Right atrium auricular region (tissue), 2 donors: Measurements from ENCODE around the gene ARMH4. TPM values are rescaled to one million over a fixed set of nuclear protein-coding genes. Genes with fewer than 3 reads are reported as not detected.

Source experiments
- DNase-seq: peaks from one replicate; pipeline ENCODE4 v3.0.0-alpha.2; 2019; ENCODE audit warnings: low spot score
- H3K27ac ChIP-seq, 2 donors: fragments of 200-600 bp; sonication (generic); 1 replicate in 1 of 2; 2 replicates in 1 of 2; pipeline ENCODE4 v1.5.1; 2016 to 2019
- H3K27me3 ChIP-seq, 2 donors: fragments of 200-600 bp; sonication (generic); one replicate each; pipeline versions ENCODE4 v1.5.1 to v1.6.0; 2017 to 2019
- H3K36me3 ChIP-seq: fragments of 200-600 bp; sonication (generic); one replicate; pipeline ENCODE4 v1.5.1; 2016
- H3K4me1 ChIP-seq, 2 donors: fragments of 200-600 bp; sonication (generic); one replicate each; pipeline versions ENCODE4 v1.5.1 to v1.6.0; 2017 to 2019
- H3K4me3 ChIP-seq, 2 donors: fragments of 200-600 bp; sonication (generic); 1 replicate in 1 of 2; 2 replicates in 1 of 2; pipeline ENCODE4 v1.5.1; 2017 to 2019; ENCODE audit warnings: mild to moderate bottlenecking in 1 of 2, moderate library complexity in 1 of 2
- H3K9me3 ChIP-seq, 2 donors: fragments of 200-600 bp; sonication (generic); one replicate each; pipeline ENCODE4 v1.5.1; 2019
- total RNA-seq, 2 donors: library from RNA; depleted of rRNA; stranded (reverse); fragments of >200 nt; gene quantifications; one replicate each; pipeline ENCODE4 v1.1.0, GENCODE V29; 2016
- TF ChIP-seq, protein P1 (sequence below), 2 donors: fragments of 200-600 bp; sonication (generic); IDR thresholded peaks; one replicate each; pipeline ENCODE4 v1.5.1; 2019; ENCODE audit warnings: antibody characterized with exemption in 2 of 2

Gene ARMH4
- total RNA-seq, 2 donors from 2014 or later = 3.4 to 16.3 TPM

DNA sequence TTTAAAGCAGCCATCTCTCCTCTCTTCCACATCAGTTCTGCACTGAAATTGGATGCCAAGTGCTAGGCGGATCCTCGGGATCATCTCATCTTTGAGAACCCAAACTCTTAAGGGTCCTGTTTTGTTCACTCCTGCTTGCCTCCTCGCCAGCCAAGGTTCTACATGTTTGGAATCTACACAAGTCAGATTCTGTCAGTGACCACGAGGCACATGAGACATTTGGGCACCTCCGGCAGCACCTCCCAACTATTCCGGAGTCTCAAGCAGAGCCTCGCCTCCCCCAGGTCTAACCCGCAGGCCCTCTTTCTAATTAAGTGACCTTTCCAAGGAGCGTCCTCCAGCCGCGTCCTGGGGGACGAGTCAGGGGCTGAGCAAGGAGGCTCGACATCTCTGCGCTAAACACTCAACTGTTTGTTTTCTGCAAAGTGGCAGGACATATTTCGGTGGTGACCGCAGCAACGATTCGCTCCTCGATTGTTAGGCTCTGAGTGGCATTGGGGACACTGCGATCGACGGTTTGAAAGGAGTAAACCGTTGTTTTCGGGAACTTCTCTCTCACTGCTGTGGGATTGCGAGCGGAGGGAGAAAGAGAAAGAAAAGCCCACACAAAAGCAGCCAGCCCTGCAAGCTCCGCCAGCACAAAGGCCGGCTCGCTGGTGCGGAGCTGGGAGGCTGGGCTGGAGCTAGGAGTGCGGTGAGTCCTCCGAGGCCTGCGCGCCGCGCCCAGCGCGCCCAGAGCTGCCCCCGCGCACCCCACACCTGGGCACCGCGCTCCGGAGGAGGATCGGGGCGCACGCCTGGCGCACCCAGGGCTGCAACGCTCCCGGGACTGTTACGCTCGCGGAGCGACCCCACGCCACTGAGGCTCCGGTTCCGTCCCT, 640 bp downstream of the ARMH4 start:
- no peak for DNase-seq
- TF ChIP-seq, protein P1, sequence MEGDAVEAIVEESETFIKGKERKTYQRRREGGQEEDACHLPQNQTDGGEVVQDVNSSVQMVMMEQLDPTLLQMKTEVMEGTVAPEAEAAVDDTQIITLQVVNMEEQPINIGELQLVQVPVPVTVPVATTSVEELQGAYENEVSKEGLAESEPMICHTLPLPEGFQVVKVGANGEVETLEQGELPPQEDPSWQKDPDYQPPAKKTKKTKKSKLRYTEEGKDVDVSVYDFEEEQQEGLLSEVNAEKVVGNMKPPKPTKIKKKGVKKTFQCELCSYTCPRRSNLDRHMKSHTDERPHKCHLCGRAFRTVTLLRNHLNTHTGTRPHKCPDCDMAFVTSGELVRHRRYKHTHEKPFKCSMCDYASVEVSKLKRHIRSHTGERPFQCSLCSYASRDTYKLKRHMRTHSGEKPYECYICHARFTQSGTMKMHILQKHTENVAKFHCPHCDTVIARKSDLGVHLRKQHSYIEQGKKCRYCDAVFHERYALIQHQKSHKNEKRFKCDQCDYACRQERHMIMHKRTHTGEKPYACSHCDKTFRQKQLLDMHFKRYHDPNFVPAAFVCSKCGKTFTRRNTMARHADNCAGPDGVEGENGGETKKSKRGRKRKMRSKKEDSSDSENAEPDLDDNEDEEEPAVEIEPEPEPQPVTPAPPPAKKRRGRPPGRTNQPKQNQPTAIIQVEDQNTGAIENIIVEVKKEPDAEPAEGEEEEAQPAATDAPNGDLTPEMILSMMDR (IDR thresholded peaks at IDR 0.05) = no peak
- peak overlapping the region; percentile 58 to 68 for H3K27ac ChIP-seq

DNA sequence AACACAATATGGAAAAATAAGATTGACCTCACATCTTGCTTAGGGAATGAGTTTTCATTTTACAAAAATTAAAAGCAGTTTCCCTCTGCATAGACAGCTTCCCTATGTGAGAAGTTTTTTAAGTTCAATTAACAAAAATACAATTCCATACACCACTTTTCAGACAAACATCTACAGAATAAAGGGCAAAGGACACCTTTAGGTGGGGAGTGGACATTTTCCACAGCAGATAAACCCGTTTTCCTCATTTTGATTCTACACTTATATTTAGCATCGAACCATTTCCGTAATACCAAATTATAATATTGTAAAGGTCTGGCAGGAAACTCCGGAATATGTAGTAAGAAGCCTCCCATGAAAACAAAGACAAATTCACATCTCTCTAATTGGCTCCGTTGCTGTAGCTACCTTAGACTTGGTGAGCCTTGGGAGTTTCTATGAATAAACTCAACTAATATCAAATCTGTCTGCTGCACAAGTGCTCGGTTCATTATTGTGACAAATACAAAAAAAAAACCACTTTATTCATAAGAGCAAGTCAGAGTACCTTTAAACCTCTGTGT, 1.7 kb downstream of the ARMH4 start:
- Histone ChIP-seq H3K4me3 (no peak overlapping the region), H3K27me3 (no peaks in the 10 kb centered on the region), H3K9me3 (no peaks in the 10 kb centered on the region), H3K27ac (no peak overlapping the region), H3K36me3 (no peaks in the 10 kb centered on the region), H3K4me1 (peaks cover 0 to 12% of the 10 kb centered on the region in 2 donors)
- TF ChIP-seq, protein P1 (IDR thresholded peaks at IDR 0.05) = no peak
- DNase-seq = no peak

More for the DNA sequence above, 640 bp downstream of the ARMH4 start:
- H3K36me3 ChIP-seq = no peaks in the 10 kb centered on the region
- no peaks in the 10 kb centered on the region for H3K27me3 ChIP-seq
- no peaks in the 10 kb centered on the region for H3K9me3 ChIP-seq
- peaks cover 0 to 12% of the 10 kb centered on the region in 2 donors for H3K4me1 ChIP-seq
- peak overlapping the region; percentile 65 to 78 for H3K4me3 ChIP-seq

DNA sequence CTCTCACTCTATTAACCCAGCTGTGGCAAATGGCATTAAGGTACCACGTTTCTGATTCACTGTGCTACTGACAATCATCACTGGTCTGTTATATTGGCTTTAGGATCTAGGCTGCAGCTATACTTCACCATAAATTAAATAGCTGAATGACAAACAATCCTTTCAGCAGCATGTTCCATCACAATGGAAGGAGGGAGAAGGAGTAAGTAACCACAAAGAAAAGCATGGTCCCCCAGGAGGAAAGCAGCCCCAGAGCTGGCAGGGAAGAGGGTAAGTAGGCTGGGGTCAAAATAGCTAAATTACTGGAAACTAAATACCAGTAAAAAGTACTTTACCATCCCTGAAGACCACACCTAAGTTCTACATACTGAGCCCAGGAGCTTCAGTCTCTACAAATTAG, 2.8 kb downstream of the ARMH4 start:
- no peak overlapping the region for H3K4me3 ChIP-seq
- DNase-seq = no peak
- peaks cover 0 to 12% of the 10 kb centered on the region in 2 donors for H3K4me1 ChIP-seq
- no peaks in the 10 kb centered on the region for H3K36me3 ChIP-seq
- H3K27ac ChIP-seq = no peak overlapping the region
- H3K27me3 ChIP-seq = no peaks in the 10 kb centered on the region
- TF ChIP-seq, protein P1 (IDR thresholded peaks at IDR 0.05) = no peak
- H3K9me3 ChIP-seq = no peaks in the 10 kb centered on the region

DNA sequence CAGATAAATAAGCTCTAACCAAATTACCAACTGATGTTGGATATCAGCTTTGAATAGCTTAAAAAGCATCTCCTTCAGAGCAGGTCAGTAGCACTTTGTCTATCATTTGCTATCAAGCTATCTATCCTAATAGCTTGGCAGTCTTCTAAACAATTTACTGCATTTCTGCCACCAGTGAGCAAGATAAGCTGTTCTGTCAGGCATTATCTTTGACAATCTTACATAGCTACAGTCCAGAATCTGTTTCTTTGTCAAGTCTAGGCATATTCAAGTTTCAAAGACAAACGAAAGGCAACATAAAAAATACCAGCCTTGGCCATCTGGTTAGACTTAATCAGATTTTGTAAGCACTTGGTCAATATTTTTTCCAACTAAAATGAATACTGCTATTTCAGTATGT, 5.6 kb downstream of the ARMH4 start:
- Histone ChIP-seq H3K27ac (no peak overlapping the region), H3K27me3 (no peaks in the 10 kb centered on the region), H3K4me1 (peaks cover 0 to 5% of the 10 kb centered on the region in 2 donors), H3K4me3 (no peak overlapping the region), H3K36me3 (no peaks in the 10 kb centered on the region), H3K9me3 (no peaks in the 10 kb centered on the region)
- DNase-seq = no peak
- TF ChIP-seq, protein P1 (IDR thresholded peaks at IDR 0.05) = no peak

DNA sequence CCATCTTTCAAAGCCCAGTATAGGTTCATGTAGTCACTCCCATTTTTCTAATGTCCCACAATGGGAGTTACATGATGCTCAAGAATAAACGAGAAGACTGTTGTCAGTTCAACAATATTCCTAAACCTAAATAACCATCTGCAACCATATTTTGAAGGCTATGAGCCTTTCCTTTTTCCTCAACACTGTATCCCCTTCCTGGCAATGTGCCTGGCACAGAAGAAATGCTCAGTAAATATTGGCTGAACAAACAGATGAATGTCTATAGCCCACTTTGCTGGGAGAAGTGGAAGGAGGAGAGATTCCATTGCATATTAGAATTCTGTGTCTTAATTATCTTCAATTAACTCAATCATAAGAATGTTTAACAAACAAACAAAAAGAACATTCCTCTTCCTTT, 6.1 kb downstream of the ARMH4 start:
- no peaks in the 10 kb centered on the region for H3K27me3 ChIP-seq
- no peak for DNase-seq
- no peaks in the 10 kb centered on the region for H3K36me3 ChIP-seq
- peaks cover 0 to 2% of the 10 kb centered on the region in 2 donors for H3K4me1 ChIP-seq
- H3K27ac ChIP-seq = no peak overlapping the region
- no peaks in the 10 kb centered on the region for H3K9me3 ChIP-seq
- TF ChIP-seq, protein P1 (IDR thresholded peaks at IDR 0.05) = no peak
- no peak overlapping the region for H3K4me3 ChIP-seq
